KMS-11 (cell line): ENCODE results near the gene SNX4.
"Not testable (repeated sequence)": the region's sequence is repeated elsewhere in the genome, so short reads cannot be mapped to it uniquely, and the experiment has no call there.

Experiments used
- H2AFZ ChIP-seq: fragments of 200-600 bp; sonication (generic); 2 replicates; pipeline ENCODE4 v1.6.1; 2016; ENCODE audit warnings: antibody characterized with exemption, mixed run types, low read depth
- H3K27ac ChIP-seq: fragments of 200-600 bp; sonication (generic); 2 replicates; pipeline ENCODE4 v1.6.1; 2016; ENCODE audit warnings: mild to moderate bottlenecking, mixed run types
- H3K27me3 ChIP-seq: fragments of 200-600 bp; sonication (generic); 2 replicates; pipeline ENCODE4 v1.6.1; 2017; ENCODE audit warnings: mild to moderate bottlenecking, low read depth, mixed run types, moderate library complexity; ENCODE audit not compliant: insufficient read depth
- H3K36me3 ChIP-seq: fragments of 200-600 bp; sonication (generic); 2 replicates; pipeline ENCODE4 v1.6.1; 2017; ENCODE audit warnings: mild to moderate bottlenecking, mixed run types; ENCODE audit not compliant: insufficient read depth
- H3K4me1 ChIP-seq: fragments of 200-600 bp; sonication (generic); 2 replicates; pipeline ENCODE4 v1.6.1; 2016; ENCODE audit warnings: mild to moderate bottlenecking, low read depth, mixed run types; ENCODE audit not compliant: poor library complexity, severe bottlenecking
- H3K4me2 ChIP-seq: fragments of 200-600 bp; sonication (generic); 2 replicates; pipeline ENCODE4 v1.7.0; 2016; ENCODE audit warnings: mild to moderate bottlenecking, mixed run types
- H3K4me3 ChIP-seq: fragments of 200-600 bp; sonication (generic); IDR thresholded peaks from 2 replicates; pipeline ENCODE4 v1.6.1; 2017; ENCODE audit warnings: low read depth, low read length, mixed read lengths; ENCODE audit not compliant: insufficient read depth
- H3K79me2 ChIP-seq: fragments of 200-600 bp; sonication (generic); 2 replicates; pipeline ENCODE4 v1.6.1; 2016; ENCODE audit warnings: low read depth, mixed run types; ENCODE audit not compliant: insufficient read depth
- H3K9ac ChIP-seq: fragments of 200-600 bp; sonication (generic); 2 replicates; pipeline ENCODE4 v1.6.1; 2016; ENCODE audit warnings: mild to moderate bottlenecking, mixed run types
- H4K20me1 ChIP-seq: fragments of 200-600 bp; sonication (generic); 2 replicates; pipeline ENCODE4 v1.6.1; 2016; ENCODE audit warnings: mild to moderate bottlenecking, mixed run types; ENCODE audit not compliant: insufficient read depth
- CTCF ChIP-seq: fragments of 200-600 bp; sonication (generic); conservative IDR thresholded peaks from 2 replicates; pipeline ENCODE4 v1.6.1; 2017; ENCODE audit warnings: low read depth, mild to moderate bottlenecking, antibody characterized with exemption, low read length, moderate library complexity, mixed read lengths

Gene SNX4

GRCh38 chr3:125496701-125497100 lies 23.3 kb downstream of the SNX4 start:
- Histone ChIP-seq H3K27ac (no peak overlapping the region), H3K27me3 (no peaks in the 10 kb centered on the region), H3K4me1 (no peaks in the 10 kb centered on the region), H3K36me3 (peaks cover 4% of the 10 kb centered on the region; the same call in 1 of the 2 replicates), H3K4me2 (no peak overlapping the region), H2AFZ (no peak overlapping the region), H3K79me2 (no peaks in the 10 kb centered on the region), H4K20me1 (no peaks in the 10 kb centered on the region), H3K4me3 (no peak overlapping the region), H3K9ac (no peak overlapping the region)
- no peak for TF ChIP-seq CTCF

GRCh38 chr3:125482406-125482805 lies 37.6 kb downstream of the SNX4 start:
- Histone ChIP-seq H3K4me2 (no peak overlapping the region), H3K4me1 (no peaks in the 10 kb centered on the region), H4K20me1 (no peaks in the 10 kb centered on the region), H3K4me3 (no peak overlapping the region), H3K27me3 (no peaks in the 10 kb centered on the region), H3K27ac (no peak overlapping the region), H3K9ac (no peak overlapping the region), H3K36me3 (no peaks in the 10 kb centered on the region), H3K79me2 (no peaks in the 10 kb centered on the region), H2AFZ (no peak overlapping the region)
- TF ChIP-seq CTCF: no peak

GRCh38 chr3:125481786-125482185 lies 38.2 kb downstream of the SNX4 start:
- Histone ChIP-seq H3K79me2 (no peaks in the 10 kb centered on the region), H3K9ac (no peak overlapping the region), H3K27ac (no peak overlapping the region), H3K4me1 (no peaks in the 10 kb centered on the region), H3K4me3 (no peak overlapping the region), H3K4me2 (no peak overlapping the region), H2AFZ (no peak overlapping the region), H3K27me3 (no peaks in the 10 kb centered on the region), H3K36me3 (no peaks in the 10 kb centered on the region), H4K20me1 (no peaks in the 10 kb centered on the region)
- TF ChIP-seq CTCF: no peak

GRCh38 chr3:125481375-125481759 lies 38.6 kb downstream of the SNX4 start:
- H3K27me3 ChIP-seq, H2AFZ ChIP-seq, H4K20me1 ChIP-seq, H3K27ac ChIP-seq, H3K4me3 ChIP-seq, H3K36me3 ChIP-seq, H3K4me1 ChIP-seq, H3K79me2 ChIP-seq, H3K9ac ChIP-seq, H3K4me2 ChIP-seq: not testable (repeated sequence)

- H3K27ac ChIP-seq: no peak overlapping the region
- H3K9ac ChIP-seq: no peak overlapping the region
- no peak overlapping the region for H3K4me2 ChIP-seq
- no peaks in the 10 kb centered on the region for H3K36me3 ChIP-seq
- H3K4me3 ChIP-seq: no peak overlapping the region
- H3K79me2 ChIP-seq: no peaks in the 10 kb centered on the region
- no peak overlapping the region for H2AFZ ChIP-seq
- no peaks in the 10 kb centered on the region for H3K27me3 ChIP-seq
- H4K20me1 ChIP-seq: no peaks in the 10 kb centered on the region
- no peaks in the 10 kb centered on the region for H3K4me1 ChIP-seq
- TF ChIP-seq CTCF: no peak
These were observed 39.2 kb downstream of the SNX4 start for GRCh38 chr3:125480656-125481374.
